Hematopoietic multipotent progenitor cell treated with erythropoietin and hydrocortisone succinate and interleukin-3 and kit ligand, for 8 days (in vitro differentiated cells): ENCODE data around the gene SLC9A8.
A peak's percentile ranks its signal among the peaks of the same experiment; 100 is the strongest.

Experiments
- DNase-seq: peaks from one replicate; pipeline ENCODE4 v3.0.0-alpha.2; 2015

The SLC9A8 gene

DNA sequence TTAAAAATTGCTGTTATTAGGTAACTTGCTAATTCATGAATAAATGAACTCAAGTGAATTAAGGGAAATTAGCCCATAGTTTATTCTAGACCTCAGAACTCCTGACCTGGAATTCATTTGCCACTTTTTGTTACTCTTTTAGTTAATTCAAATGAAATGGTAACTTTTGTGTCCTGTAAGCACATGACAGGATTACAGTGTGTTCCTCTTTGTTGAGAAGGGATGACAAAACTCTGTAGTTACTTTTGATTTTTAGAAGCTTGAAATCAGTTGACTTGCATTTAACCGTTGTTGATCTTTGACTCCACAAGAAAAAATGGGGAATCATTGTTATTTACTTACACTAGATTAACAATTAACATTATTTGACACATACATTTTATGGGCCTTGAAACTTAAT, 6.2 kb downstream of the SLC9A8 start:
- DNase-seq, result no peak

- no peak for DNase-seq
Measured at GRCh38 chr20:49819702-49820101, 7.1 kb downstream of the SLC9A8 start.

GRCh38 chr20:49821381-49821780, 8.8 kb downstream of the SLC9A8 start:
- DNase-seq, result no peak

DNA sequence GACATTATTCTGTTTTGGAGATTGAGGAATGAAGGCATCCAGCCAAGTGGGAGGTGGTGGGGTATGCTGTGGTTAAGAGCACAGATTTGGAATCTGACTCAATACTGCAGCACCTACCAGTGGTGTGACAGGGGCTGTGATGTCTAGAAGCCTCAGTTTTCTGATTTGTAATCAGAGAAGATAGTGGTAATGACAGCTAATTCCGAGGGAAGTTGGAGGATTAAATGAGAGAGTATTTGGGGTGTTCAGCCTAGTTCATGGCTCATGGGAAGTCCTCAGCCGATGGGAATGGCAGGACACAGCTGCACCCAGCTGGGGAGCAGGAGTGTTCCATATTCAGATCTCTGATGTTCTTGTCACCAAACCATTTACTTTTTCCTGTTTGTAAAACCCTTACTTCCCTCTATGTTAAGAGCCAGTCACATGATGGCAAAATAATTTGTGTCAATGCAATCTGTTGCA, 9.3 kb downstream of the SLC9A8 start:
- no peak for DNase-seq

DNA sequence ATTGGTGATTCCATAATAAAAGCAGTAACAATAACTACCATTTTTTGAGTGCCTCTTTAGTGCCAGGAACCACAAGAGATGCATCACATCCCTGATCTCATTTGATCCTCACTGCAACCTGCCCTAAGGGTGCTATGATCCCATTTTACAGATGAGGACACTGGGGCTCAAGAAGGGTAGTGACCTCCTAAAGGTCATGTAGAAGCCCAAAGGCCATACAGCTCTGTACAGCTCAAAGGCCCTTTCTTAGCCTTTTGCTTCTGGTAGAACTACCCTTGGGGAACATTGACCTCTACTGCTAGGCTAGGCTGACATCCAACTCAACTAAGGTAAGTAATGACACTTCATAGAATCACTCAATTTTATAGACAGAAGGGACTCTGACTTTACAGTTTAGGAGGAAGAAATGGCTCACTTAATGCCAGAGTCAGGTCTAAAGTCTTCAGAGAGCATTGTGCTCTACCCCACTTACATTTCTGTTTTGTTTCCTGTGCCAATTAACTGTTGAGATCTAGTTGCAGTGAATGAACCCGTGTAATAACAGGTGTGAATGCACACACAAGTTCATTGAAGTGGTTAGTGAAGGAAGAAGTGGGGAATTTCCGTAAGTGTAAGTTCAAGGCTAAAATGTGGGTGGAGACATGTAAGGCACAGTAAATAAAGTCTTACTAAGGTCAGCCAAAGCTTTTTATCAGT, 10.7 kb downstream of the SLC9A8 start:
- no peak for DNase-seq

GRCh38 chr20:49824206-49824605, 11.6 kb downstream of the SLC9A8 start:
- no peak for DNase-seq

DNA sequence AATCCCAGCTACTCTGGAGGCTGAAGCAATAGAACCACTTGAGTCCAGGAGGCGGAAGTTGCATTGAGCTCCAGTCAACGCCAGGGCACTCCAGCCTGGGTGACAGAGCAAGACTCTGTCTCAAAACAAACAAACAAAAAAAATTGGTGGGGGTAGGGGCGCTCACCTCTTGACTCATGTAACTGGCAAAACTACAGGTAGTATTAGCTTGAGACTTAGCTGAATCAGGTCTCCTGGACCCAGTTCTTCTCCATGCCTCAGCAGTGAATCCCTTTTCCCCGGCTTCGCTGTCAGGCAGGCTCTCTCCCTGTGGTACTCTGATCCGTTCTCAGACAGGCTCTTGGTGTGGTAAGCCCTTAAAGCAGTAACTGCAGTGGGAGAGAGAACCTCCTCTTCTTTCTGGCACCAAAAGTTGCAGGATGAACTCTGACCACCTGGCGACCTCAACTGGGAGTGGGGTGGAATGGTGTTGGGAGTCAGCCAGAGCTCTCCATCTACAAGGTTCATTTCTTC, 12.9 kb downstream of the SLC9A8 start:
- DNase-seq, result no peak

DNA sequence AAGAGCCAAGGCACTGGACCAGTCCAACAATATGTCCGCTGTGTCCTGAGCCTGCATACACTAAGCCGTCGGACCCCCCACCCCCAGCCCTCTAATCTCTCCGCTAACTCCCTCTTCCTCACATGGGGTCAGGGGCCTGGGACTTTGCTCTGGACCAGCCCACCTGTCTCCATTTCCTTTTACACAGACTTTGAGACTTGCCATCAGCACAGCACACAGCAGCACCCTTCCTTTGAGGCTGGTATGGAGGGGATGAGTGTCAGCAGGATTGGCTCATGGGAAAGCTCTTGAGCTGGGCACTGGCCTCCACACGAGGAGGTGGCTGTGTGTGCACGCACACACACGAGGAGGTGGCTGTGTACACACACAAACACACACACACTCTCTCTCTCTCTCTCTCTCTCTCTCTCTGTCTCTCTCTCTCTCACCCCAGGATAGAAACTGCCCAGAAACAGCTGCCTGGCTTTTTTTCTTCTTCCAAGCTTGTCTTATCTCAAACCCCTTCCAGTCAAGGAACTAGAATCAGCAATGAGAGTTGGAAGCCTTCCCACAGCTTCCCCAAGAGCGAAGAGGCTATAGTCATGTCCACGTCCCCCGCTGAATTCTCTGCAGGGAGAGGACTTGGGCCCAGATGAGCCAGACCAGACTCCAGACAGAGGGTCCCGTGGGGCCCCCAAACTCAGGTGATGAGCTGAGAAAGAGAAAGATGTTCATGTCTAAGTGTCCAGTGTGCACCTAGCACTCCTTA, 18.6 kb downstream of the SLC9A8 start:
- no peak for DNase-seq

DNA sequence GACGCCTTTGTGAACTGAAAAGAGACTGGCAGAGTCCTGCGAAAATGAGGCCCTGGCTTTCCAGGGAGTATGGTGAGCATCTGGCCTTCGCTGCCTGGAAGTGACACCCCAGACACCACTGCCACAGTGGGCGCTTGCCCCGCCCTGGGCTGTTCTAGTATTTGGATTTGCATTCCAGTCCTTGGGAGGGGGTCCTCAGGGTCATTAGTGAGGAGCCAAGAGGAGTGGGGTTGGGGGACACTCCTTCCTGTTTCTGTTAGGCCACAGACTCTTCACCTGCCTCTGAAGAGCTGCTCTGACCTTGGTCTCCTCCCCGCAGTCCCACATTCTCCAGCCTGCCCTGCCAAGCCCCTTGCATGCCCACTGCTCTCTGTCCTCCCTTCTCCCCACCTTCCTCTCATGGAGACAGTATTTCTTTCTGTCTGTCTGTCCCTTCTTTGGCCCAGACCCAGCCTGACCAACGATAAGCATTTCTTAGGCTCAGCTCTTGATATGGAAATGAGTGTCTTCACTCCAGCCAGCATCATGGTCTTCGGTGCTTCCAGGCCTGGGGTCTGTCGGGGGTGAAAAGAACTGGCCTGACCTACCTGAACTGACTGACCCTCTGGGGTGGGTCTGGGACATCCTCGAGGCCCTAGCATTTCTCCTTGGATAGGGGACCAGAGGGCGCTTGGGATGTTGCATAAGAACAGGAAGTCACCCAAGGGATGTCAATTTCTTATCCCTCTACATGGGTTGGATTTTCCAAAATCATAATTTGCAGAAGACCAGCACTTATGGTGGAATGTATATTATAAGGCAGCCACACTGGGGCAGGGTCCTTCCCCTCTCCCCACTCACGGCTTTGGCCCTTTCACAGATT, 19.4 kb downstream of the SLC9A8 start:
- no peak for DNase-seq

DNA sequence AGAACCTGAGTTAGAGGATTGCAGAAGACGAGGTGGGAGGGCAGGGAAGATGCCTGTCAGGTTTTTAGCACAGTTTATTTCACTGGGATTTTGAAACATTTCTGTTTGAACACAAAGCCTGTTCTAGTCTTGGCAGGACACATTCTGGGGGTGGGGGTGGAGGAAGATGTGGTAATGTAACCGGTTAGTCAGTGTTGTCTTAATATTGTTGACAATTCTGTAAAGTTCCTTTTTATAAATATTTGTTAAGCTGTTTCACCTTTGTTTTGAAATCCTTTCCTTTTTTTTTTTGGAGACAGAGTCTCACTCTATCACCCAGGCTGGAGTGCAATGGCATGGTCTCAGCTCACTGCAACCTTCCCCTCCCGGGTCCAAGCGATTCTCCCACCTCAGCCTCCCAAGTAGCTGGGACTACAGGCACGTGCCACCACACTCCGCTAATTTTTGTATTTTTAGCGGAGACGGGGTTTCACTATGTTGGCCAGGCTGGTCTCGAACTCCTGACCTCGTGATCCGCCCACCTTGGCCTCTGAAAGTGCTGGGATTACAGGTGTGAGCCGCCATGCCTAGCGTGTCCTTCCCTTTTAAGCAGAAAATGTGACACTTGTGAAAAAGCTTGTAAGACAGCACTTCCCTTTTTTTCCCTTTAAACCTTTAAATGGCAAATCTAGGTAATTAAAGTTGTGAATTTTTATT, 20.2 kb downstream of the SLC9A8 start:
- no peak for DNase-seq

- DNase-seq, result no peak
Measured at GRCh38 chr20:49833483-49833882, 20.9 kb downstream of the SLC9A8 start.

- no peak for DNase-seq
Measured at GRCh38 chr20:49835031-49835430, 22.4 kb downstream of the SLC9A8 start.

- DNase-seq, result no peak
Measured at GRCh38 chr20:49838546-49838945, 25.9 kb downstream of the SLC9A8 start.

DNA sequence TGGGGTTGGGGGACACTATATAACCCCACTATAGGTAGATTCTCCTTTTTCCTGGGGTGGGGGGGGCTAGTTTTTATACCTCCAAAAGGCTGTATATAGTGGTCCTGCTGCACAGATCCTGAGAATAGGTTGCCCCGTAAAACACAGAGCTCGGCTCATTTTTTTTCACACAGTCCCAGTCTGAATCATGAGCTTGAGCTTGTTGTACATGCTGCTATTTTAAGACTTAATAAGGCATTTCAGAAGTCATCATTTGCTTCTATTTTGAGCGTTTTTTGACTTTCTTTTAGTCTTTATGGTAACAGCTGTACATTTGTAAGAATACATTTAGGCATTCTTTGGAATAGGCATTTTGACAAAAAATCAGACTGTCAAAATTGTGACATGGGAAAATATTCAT, 30.5 kb downstream of the SLC9A8 start:
- DNase-seq, result no peak

- no peak for DNase-seq
Measured at GRCh38 chr20:49843770-49844380, 31.2 kb downstream of the SLC9A8 start.

DNA sequence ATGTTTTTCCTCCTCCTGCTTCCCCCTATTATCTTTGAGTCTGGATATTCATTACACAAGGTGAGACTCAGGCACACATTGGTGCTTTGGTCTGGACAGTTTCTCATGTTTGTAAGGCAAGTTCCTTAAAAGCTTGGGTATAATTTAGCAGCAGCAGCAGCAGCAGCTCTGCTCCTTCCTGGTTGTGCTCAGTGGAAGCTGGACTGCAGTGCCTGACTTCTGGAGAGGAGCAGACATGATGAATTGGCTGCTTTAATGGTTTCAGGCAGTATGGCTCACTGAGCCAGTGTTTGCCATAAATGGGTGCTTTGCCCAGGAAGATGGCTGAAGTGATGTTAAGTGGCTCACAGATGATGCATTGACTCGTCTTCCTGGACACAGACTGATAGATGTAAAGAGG, 32.4 kb downstream of the SLC9A8 start:
- no peak for DNase-seq

DNA sequence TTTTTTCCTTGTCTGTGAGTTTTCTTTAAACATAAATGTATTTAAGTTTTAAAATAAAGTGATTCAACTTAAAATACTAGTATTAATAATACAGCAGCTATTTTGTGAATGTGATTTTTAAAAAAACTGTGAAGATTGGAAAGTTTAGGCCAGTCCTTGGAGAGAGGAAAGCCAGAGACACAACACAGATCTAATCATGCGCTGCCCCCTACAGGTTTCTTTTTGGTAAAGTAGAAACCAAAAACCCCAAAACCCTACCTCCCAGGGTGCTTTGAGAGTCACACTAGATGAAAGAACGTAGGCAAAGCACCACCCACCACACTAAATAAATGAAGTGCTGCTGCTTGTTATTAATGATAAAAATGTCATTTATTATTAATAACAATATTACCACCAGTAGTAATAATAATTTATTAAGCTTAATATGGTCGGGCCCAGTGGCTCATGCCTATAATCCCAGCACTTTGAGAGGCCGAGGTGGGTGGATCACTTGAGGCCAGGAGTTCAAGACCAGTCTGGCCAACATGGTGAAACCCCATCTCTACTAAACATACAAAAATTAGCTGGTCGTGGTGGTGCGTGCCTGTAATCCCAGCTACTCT, 33.7 kb downstream of the SLC9A8 start:
- peak; percentile 79 for DNase-seq

DNA sequence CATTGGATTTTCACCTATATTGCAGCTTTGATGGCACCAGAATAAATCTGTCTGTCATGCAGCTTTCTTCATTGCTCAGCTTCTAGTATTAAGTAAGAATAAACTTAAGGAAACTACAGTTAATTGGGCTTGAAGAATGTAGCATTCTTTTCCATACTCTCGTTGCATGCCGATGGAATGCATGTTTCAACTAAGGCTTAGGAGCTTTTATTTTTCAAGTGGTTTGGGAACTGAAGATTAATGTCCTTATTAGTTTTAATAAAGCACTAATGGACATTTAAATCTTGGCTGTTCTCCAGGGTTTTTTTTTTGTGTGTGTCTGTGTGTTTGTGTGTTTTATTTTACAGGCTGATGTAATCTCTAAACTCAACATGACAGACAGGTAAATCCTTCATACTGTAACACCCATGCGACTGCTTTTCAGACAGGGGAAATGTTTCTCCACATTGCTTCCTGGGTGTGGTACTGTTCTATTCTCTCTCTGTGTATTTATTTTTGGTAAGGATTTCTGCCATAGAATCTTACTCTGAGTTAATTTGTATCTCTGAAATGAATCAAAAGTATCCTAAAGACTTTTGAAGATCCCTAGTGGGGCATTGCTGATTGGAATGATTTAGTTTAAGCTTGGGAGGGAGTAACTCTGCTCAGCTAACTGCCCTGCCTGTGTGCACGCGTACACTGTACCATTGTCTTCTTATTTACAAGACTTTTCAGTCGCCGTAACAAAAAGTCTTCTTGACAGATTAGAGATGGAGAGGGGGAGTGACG, 38.0 kb downstream of the SLC9A8 start:
- DNase-seq, result no peak

DNA sequence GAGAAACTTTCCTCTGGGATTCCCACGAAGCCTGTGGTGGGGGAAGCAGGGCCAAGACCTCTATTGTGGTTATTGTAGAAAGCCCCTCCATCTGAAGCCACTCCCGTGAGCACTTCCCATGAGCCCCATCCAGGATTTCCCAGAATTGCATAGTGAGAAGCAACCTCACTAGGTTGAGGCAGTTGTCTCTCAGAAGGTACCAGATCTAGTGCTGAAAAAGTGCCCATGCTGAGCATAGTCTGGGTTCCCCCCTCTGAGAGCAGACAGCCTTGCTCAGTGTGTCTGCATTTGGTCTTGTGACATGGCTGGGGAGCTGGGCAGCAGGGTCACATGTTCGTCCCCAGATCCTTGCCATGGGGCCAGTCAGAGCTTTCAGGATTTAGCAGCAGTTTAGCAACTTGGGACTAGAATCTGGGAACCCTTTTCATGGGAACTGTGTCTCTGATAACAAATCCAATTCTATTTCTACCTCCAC, 38.6 kb downstream of the SLC9A8 start:
- DNase-seq, result no peak

DNA sequence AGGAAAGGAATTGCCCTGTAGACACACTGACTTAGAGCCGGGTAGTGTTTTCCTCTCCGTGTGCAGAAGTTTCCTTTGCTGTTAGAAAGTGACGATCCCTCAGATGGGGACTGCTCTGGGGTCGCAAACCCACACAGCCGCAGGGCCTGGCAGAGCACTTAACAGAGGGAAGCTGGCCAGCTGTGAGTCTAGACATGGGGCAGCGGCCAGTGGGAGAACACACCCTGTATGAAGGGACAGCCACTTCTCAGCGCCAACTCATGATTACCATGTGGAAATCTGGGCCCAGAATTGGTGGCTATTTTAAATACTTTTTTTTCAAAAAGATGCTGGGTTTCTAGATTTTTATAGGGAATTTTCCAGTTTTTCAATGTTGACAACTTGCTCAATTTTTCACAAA, 39.4 kb downstream of the SLC9A8 start:
- no peak for DNase-seq

- DNase-seq, result no peak
Measured at GRCh38 chr20:49852522-49853080, 40.0 kb downstream of the SLC9A8 start.
